ENCODE data around the gene APOBEC2.

GRCh38 chr6:41097467-41098090, 44.6 kb downstream of the APOBEC2 start:
- TF ChIP-seq POLR2A (IDR thresholded peaks at IDR 0.05; ENCODE audit: low read length): no peak
- no peak for TF ChIP-seq GATA1 (IDR thresholded peaks at IDR 0.05; ENCODE audit: low read depth, low read length)
